H1 (cell line): Measurements from ENCODE around the gene ENPEP. TPM values are rescaled to one million over a fixed set of nuclear protein-coding genes. Genes with fewer than 3 reads are reported as not detected.

Experiments used
- CTCF ChIA-PET: fragments of 300-600 bp; sonication (Branson Sonifier 250); formaldehyde crosslinking; loops from one replicate; lab custom pipeline; 2021; ENCODE audit not compliant: partially characterized antibody; lab: Charles Lee
- POLR2A ChIA-PET: fragments of 300-600 bp; sonication (Branson Sonifier 250); formaldehyde crosslinking; loops from one replicate; lab custom pipeline; 2021; ENCODE audit warnings: inconsistent platforms; ENCODE audit not compliant: partially characterized antibody; lab: Charles Lee
- DNase-seq, 2 experiments: peaks; one replicate each; pipeline versions ENCODE4 v3.0.0 to v3.0.0-alpha.2; 2010 to 2022; ENCODE audit warnings: low spot score in 2 of 2, low read depth in 1 of 2, mixed read lengths in 1 of 2
- FAIRE-seq: peaks from 2 replicates; lab custom pipeline; 2011; peaks lifted over from hg19 to GRCh38; lab: Jason Lieb, UNC
- H2AFZ ChIP-seq: 2 replicates; pipeline ENCODE4 v1.8.1; 2012; ENCODE audit warnings: low read length, inconsistent platforms
- H2AK5ac ChIP-seq: 2 replicates; pipeline ENCODE4 v1.6.1; 2013; ENCODE audit warnings: low read depth, low read length
- H2BK120ac ChIP-seq: replicated peaks from 2 replicates; pipeline ENCODE3; 2013; ENCODE audit warnings: low read depth, low read length, inconsistent platforms
- H2BK12ac ChIP-seq: 2 replicates; pipeline ENCODE4 v1.6.1; 2013; ENCODE audit warnings: low read depth, low read length
- H2BK15ac ChIP-seq: 2 replicates; pipeline ENCODE4 v1.6.1; 2013; ENCODE audit warnings: low read length
- H2BK20ac ChIP-seq: 2 replicates; pipeline ENCODE4 v1.6.1; 2013; ENCODE audit warnings: low read length
- H2BK5ac ChIP-seq: 2 replicates; pipeline ENCODE4 v1.6.1; 2013; ENCODE audit warnings: low read depth, low read length
- H3K14ac ChIP-seq: 2 replicates; pipeline ENCODE4 v1.6.1; 2013; ENCODE audit warnings: inconsistent platforms; ENCODE audit not compliant: insufficient read length
- H3K18ac ChIP-seq: 2 replicates; pipeline ENCODE4 v1.6.1; 2013; ENCODE audit warnings: low read length; ENCODE audit errors: extremely low read depth
- H3K23ac ChIP-seq: 2 replicates; pipeline ENCODE4 v1.6.1; 2013; ENCODE audit warnings: inconsistent platforms; ENCODE audit not compliant: insufficient read length
- H3K23me2 ChIP-seq: 2 replicates; pipeline ENCODE4 v1.6.1; 2013; ENCODE audit warnings: low read depth, low read length
- H3K27ac ChIP-seq: 2 replicates; pipeline ENCODE4 v1.6.1; 2011; ENCODE audit warnings: low read depth, low read length, inconsistent platforms
- H3K27me3 ChIP-seq, 4 experiments: replicated peaks in 1 of 4; 1 replicate in 1 of 4; 2 replicates in 3 of 4; pipeline versions ENCODE4 v1.6.1 to v1.8.1; 2011 to 2013; ENCODE audit warnings: low read length in 3 of 4, mild to moderate bottlenecking in 3 of 4, inconsistent platforms in 2 of 4, mixed read lengths in 2 of 4, moderate library complexity in 1 of 4; ENCODE audit not compliant: control insufficient read depth in 3 of 4, insufficient read depth in 3 of 4; ENCODE audit errors: extremely low read depth in 1 of 4
- H3K36me3 ChIP-seq, 4 experiments: 2 replicates each; pipeline versions ENCODE4 v1.6.1 to v1.8.1; 2011 to 2013; ENCODE audit warnings: mild to moderate bottlenecking in 4 of 4, low read length in 3 of 4, moderate library complexity in 2 of 4, control low read depth in 1 of 4, inconsistent platforms in 1 of 4; ENCODE audit not compliant: insufficient read depth in 4 of 4, control insufficient read depth in 2 of 4
- H3K4ac ChIP-seq: replicated peaks from 2 replicates; pipeline ENCODE3; 2013; ENCODE audit warnings: low read length, low read depth, mixed read lengths, inconsistent platforms; ENCODE audit not compliant: insufficient read length
- H3K4me1 ChIP-seq, 4 experiments: replicated peaks in 1 of 4; 1 replicate in 1 of 4; 2 replicates in 3 of 4; pipeline versions ENCODE4 v1.6.1 to v1.8.1; 2011 to 2013; ENCODE audit warnings: low read length in 3 of 4, inconsistent platforms in 2 of 4, mixed read lengths in 1 of 4; ENCODE audit not compliant: insufficient read depth in 4 of 4, control insufficient read depth in 3 of 4
- H3K4me2 ChIP-seq, 2 experiments: 2 replicates each; pipeline versions ENCODE4 v1.6.1 to v1.8.1; 2011 to 2013; ENCODE audit warnings: low read depth in 2 of 2, low read length in 2 of 2, control low read depth in 1 of 2, inconsistent platforms in 1 of 2, mild to moderate bottlenecking in 1 of 2; ENCODE audit not compliant: insufficient read depth in 1 of 2
- H3K4me3 ChIP-seq, 4 experiments: fragments of 200-600, 300-600 bp in 1 of 4; sonication (generic), shearing (Covaris generic), sonication (Bioruptor Twin) in 1 of 4; 2 replicates each; pipeline versions ENCODE4 v1.5.1 to v1.8.1; 2011 to 2016; ENCODE audit warnings: low read length in 4 of 4, low read depth in 3 of 4, control low read depth in 2 of 4, inconsistent platforms in 2 of 4, mild to moderate bottlenecking in 2 of 4, mixed read lengths in 1 of 4, moderate library complexity in 1 of 4; ENCODE audit not compliant: insufficient read depth in 2 of 4; ENCODE audit errors: extremely low read depth in 1 of 4
- H3K56ac ChIP-seq: replicated peaks from 2 replicates; pipeline ENCODE3; 2013; ENCODE audit warnings: low read depth, mild to moderate bottlenecking, mixed read lengths, low read length, inconsistent platforms; ENCODE audit not compliant: insufficient read length
- H3K79me1 ChIP-seq: 2 replicates; pipeline ENCODE4 v1.6.1; 2013; ENCODE audit warnings: low read depth, low read length, control low read depth
- H3K79me2 ChIP-seq, 2 experiments: 2 replicates each; pipeline versions ENCODE4 v1.6.1 to v1.8.1; 2012 to 2013; ENCODE audit warnings: low read length in 2 of 2, mild to moderate bottlenecking in 2 of 2, inconsistent platforms in 1 of 2; ENCODE audit not compliant: insufficient read depth in 2 of 2, control insufficient read depth in 1 of 2
- H3K9ac ChIP-seq, 4 experiments: replicated peaks in 1 of 4; 1 replicate in 1 of 4; 2 replicates in 3 of 4; pipeline versions ENCODE4 v1.6.1 to v1.8.1; 2011 to 2013; ENCODE audit warnings: low read depth in 3 of 4, low read length in 3 of 4, control low read depth in 2 of 4, mild to moderate bottlenecking in 2 of 4, moderate library complexity in 2 of 4, inconsistent platforms in 1 of 4; ENCODE audit errors: extremely low read depth in 1 of 4
- H3K9me3 ChIP-seq, 2 experiments: 2 replicates each; pipeline versions ENCODE4 v1.6.1 to v1.8.1; 2012 to 2013; ENCODE audit warnings: mild to moderate bottlenecking in 2 of 2, moderate library complexity in 2 of 2, control low read depth in 1 of 2, inconsistent platforms in 1 of 2, low read depth in 1 of 2, low read length in 1 of 2, mixed read lengths in 1 of 2; ENCODE audit not compliant: insufficient read depth in 2 of 2
- H4K20me1 ChIP-seq, 2 experiments: replicated peaks in 1 of 2; 2 replicates each; pipeline versions ENCODE3 to v1.8.1; 2011 to 2013; ENCODE audit warnings: inconsistent platforms in 2 of 2, low read length in 2 of 2, mild to moderate bottlenecking in 1 of 2; ENCODE audit not compliant: insufficient read depth in 2 of 2, control insufficient read depth in 1 of 2
- H4K5ac ChIP-seq: 2 replicates; pipeline ENCODE4 v1.6.1; 2013; ENCODE audit warnings: low read length, low read depth, mixed read lengths, inconsistent platforms; ENCODE audit not compliant: insufficient read length
- H4K8ac ChIP-seq: 2 replicates; pipeline ENCODE4 v1.8.0; 2013; ENCODE audit warnings: mild to moderate bottlenecking, moderate library complexity, low read length, inconsistent platforms; ENCODE audit not compliant: insufficient read depth; ENCODE audit errors: extremely low read depth
- H4K91ac ChIP-seq: replicated peaks from 2 replicates; pipeline ENCODE3; 2013; ENCODE audit warnings: low read length, mixed read lengths, inconsistent platforms; ENCODE audit not compliant: insufficient read length
- BRCA1 ChIP-seq: IDR thresholded peaks from 2 replicates; pipeline ENCODE4 v1.6.1; 2012; ENCODE audit warnings: low read depth, low read length, improper control_type of control experiment
- CEBPB ChIP-seq: IDR thresholded peaks from 2 replicates; pipeline ENCODE4 v1.6.1; 2012; ENCODE audit warnings: low read depth, low read length
- CHD2 ChIP-seq: IDR thresholded peaks from 2 replicates; pipeline ENCODE4 v1.6.1; 2012; ENCODE audit warnings: low read length, improper control_type of control experiment
- CREB1 ChIP-seq: IDR thresholded peaks from 2 replicates; pipeline ENCODE4 v1.6.1; 2012; ENCODE audit warnings: inconsistent platforms
- E2F6 ChIP-seq: IDR thresholded peaks from 2 replicates; pipeline ENCODE4 v1.6.1; 2012; ENCODE audit warnings: inconsistent platforms
- EZH2 ChIP-seq: fragments of 200-600 bp; sonication (generic); IDR thresholded peaks from 2 replicates; pipeline ENCODE4 v1.7.1; 2012; ENCODE audit warnings: low read depth, mild to moderate bottlenecking, moderate library complexity, low read length, inconsistent platforms; ENCODE audit not compliant: severe bottlenecking
- FOSL1 ChIP-seq: IDR thresholded peaks from 2 replicates; pipeline ENCODE4 v1.6.1; 2011; ENCODE audit warnings: mild to moderate bottlenecking, low read depth, low read length, moderate library complexity; ENCODE audit not compliant: insufficient read depth
- MAFK ChIP-seq: IDR thresholded peaks from 2 replicates; pipeline ENCODE4 v1.6.1; 2012; ENCODE audit warnings: low read depth, mild to moderate bottlenecking, improper control_type of control experiment, low read length
- NRF1 ChIP-seq: IDR thresholded peaks from 2 replicates; pipeline ENCODE4 v1.6.1; 2011; ENCODE audit warnings: mild to moderate bottlenecking, low read depth, low read length, improper control_type of control experiment
- RNF2 ChIP-seq: fragments of 200-900, 300-1000 bp; sonication (generic); IDR thresholded peaks from 2 replicates; pipeline ENCODE4 v1.7.1; 2016; ENCODE audit warnings: borderline replicate concordance, low read depth, mild to moderate bottlenecking, antibody characterized with exemption, low read length; ENCODE audit not compliant: poor library complexity, severe bottlenecking; ENCODE audit errors: missing control alignments
- SP2 ChIP-seq: IDR thresholded peaks from 2 replicates; pipeline ENCODE4 v1.6.1; 2012; ENCODE audit warnings: mild to moderate bottlenecking, low read length, inconsistent platforms
- SUZ12 ChIP-seq: fragments of 200-600 bp; sonication (generic); IDR thresholded peaks from 2 replicates; pipeline ENCODE4 v1.6.1; 2012; ENCODE audit warnings: mild to moderate bottlenecking, inconsistent platforms, low read length, moderate library complexity, mixed read lengths
- TCF12 ChIP-seq: IDR thresholded peaks from 2 replicates; pipeline ENCODE4 v1.6.1; 2011; ENCODE audit warnings: low read depth, mild to moderate bottlenecking, low read length
- ZNF274 ChIP-seq: IDR thresholded peaks from 2 replicates; pipeline ENCODE4 v1.7.0; 2012; ENCODE audit warnings: low read length, borderline replicate concordance; ENCODE audit errors: extremely low read depth
- WGBS, 2 experiments: shearing (Covaris generic) in 1 of 2; methylation state at CpG; one replicate each; pipeline versions ENCODE4 v1.1.6 to v1.1.7; 2013 to 2015; ENCODE audit warnings: low lambda C conversion rate in 2 of 2, mixed read lengths in 2 of 2, inconsistent platforms in 1 of 2, low coverage in 1 of 2, missing lambda C conversion rate in 1 of 2; ENCODE audit not compliant: insufficient replicate concordance in 2 of 2, insufficient coverage in 1 of 2, insufficient read length in 1 of 2; ENCODE audit errors: extremely low coverage in 1 of 2, missing lambda C conversion rate in 1 of 2; 5-methylcytosine and 5-hydroxymethylcytosine counted together
- polyA plus RNA-seq, 7 experiments: library from polyadenylated mRNA; depleted of rRNA in 3 of 7; stranded (reverse) in 5 of 7; unstranded in 2 of 7; fragments of >200 nt in 5 of 7; fragments of 200-250 nt in 2 of 7; gene quantifications; 1 replicate in 5 of 7; 2 replicates in 1 of 7; 4 replicates in 1 of 7; pipeline versions ENCODE4 v1.2.1 to v1.2.3, GENCODE V29; 2011 to 2013; ENCODE audit warnings: missing spikeins in 2 of 7, mixed read lengths in 2 of 7
- total RNA-seq: library from RNA; stranded (reverse); fragmentation: NEBNext Ultra II Directional; extraction: Animal tissue kit (Norgen Biotek cat#: 25700); gene quantifications from 2 replicates; pipeline ENCODE4 v1.2.1, GENCODE V29; 2021

Gene ENPEP
- total and polyA plus RNA-seq, 2 of the 8 experiments (the other 6 are each of a cell fraction or from before 2014, with no cell fraction given): 0.09 to 0.61 TPM

DNA sequence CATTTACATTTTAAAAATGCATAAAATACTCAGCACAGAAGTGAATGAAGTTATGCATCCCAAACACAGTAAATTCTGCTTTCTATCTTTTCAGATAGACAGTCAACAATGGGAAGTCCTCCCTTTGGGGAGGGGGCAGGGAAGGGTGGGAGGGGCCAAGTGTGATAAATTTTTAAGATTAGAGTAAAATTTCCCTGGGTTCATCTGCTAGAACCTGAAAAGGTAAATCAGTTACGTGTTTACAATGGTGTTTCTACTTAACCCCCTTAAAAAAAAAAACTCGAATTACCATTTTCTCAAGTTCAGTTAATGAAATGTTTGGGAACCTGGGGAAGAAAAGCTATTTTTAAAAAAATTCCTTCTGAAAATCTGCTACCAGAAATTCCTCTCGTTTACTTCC lies 137.8 kb downstream of the ENPEP start:
- no peak overlapping the region for H4K8ac ChIP-seq
- peaks cover 66 to 100% (median 92%) of the 10 kb centered on the region in 4 experiments for H3K27me3 ChIP-seq
- WGBS, 2 experiments: 3% methylated on average over 3 of the region's 3 CpGs; no CpG with 5 or more reads in 1 of the 2 experiments
- TF ChIP-seq SUZ12 (no peak), RNF2 (no peak), SP2 (no peak), TCF12 (no peak), CEBPB (no peak), E2F6 (no peak), EZH2 (no peak), MAFK (no peak), CREB1 (no peak), CHD2 (no peak), FOSL1 (no peak), ZNF274 (no peak), NRF1 (no peak), BRCA1 (no peak)

More for the DNA sequence above, 137.8 kb downstream of the ENPEP start:
- H3K4me1 ChIP-seq: peaks cover 4 to 39% (median 18%) of the 10 kb centered on the region in 4 experiments
- H2AK5ac ChIP-seq: no peak overlapping the region
- no peaks in the 10 kb centered on the region for H3K79me2 ChIP-seq
- no peak overlapping the region for H2BK12ac ChIP-seq
- ChIA-PET CTCF (interaction anchor here (0.7 to 1.5 kb wide), 2 partner anchors 15 to 697 kb away, joined by 4 to 5 read pairs; no protein-coding TSS in a partner anchor), POLR2A (interaction anchor here (3.5 kb wide), 1 partner anchor 26 kb away, joined by 13 read pairs; no protein-coding TSS in a partner anchor)
- H3K36me3 ChIP-seq: no peaks in the 10 kb centered on the region
- H3K4me2 ChIP-seq: peak overlapping the region; percentile 80 to 91; a peak in 2 of 4 replicates
- no peak overlapping the region for H3K27ac ChIP-seq
- peaks cover 12% of the 10 kb centered on the region; the same call in 1 of the 2 replicates for H3K23me2 ChIP-seq
- H3K9me3 ChIP-seq: no peaks in the 10 kb centered on the region
- no peak overlapping the region for H3K14ac ChIP-seq
- FAIRE-seq: no peak
- no peak overlapping the region for H3K56ac ChIP-seq
- no peak overlapping the region for H4K91ac ChIP-seq
- H2BK5ac ChIP-seq: no peak overlapping the region
- H3K18ac ChIP-seq: no peak overlapping the region
- no peak overlapping the region for H3K23ac ChIP-seq
- no peaks in the 10 kb centered on the region for H3K79me1 ChIP-seq
- H4K5ac ChIP-seq: no peak overlapping the region
- H2BK20ac ChIP-seq: no peak overlapping the region
- no peak overlapping the region for H3K4ac ChIP-seq
- H2BK15ac ChIP-seq: no peak overlapping the region
- DNase-seq: no peak
- H2BK120ac ChIP-seq: no peak overlapping the region
- H3K4me3 ChIP-seq: peak overlapping the region in 1 of 4 experiments; percentile 59; a peak in 2 of 8 replicates
- peaks cover 0 to 23% of the 10 kb centered on the region in 2 experiments for H4K20me1 ChIP-seq
- H2AFZ ChIP-seq: no peak overlapping the region
- no peak overlapping the region for H3K9ac ChIP-seq
